Measurements from ENCODE around the gene INTS3. TPM values are rescaled to one million over a fixed set of nuclear protein-coding genes. Genes with fewer than 3 reads are reported as not detected.
"Not testable (repeated sequence)": the region's sequence is repeated elsewhere in the genome, so short reads cannot be mapped to it uniquely, and the experiment has no call there.

INTS3 gene
- total RNA-seq, 2 donors from 2014 or later = 62.6 to 70.8 TPM

- H3K27ac Mint-ChIP-seq = no peak overlapping the region
- no peaks in the 10 kb centered on the region for H3K9me3 Mint-ChIP-seq
- H3K27me3 Mint-ChIP-seq (ENCODE audit: low read depth) = peaks cover 12% of the 10 kb centered on the region
- no peaks in the 10 kb centered on the region for H3K36me3 Mint-ChIP-seq (ENCODE audit: insufficient read depth in 2 of 2)
- no peaks in the 10 kb centered on the region for H3K4me1 Mint-ChIP-seq (ENCODE audit: low read depth)
- H3K4me3 Mint-ChIP-seq = no peak overlapping the region
- ATAC-seq (replicated peaks in 1 of 2) (no peak), DNase-seq (no peak)
These were observed 39.0 kb upstream of the INTS3 start for GRCh38 chr1:153688736-153689328.

DNA sequence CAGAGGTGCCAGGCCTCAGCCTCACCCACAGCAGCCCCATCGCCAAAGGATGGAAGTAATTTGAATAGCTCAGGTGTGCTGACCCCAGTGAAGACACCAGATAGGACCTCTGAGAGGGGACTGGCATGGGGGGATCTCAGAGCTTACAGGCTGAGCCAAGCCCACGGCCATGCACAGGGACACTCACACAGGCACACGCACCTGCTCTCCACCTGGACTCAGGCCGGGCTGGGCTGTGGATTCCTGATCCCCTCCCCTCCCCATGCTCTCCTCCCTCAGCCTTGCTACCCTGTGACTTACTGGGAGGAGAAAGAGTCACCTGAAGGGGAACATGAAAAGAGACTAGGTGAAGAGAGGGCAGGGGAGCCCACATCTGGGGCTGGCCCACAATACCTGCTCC is 34.4 kb upstream of the INTS3 start:
- no peaks in the 10 kb centered on the region for H3K27me3 Mint-ChIP-seq (ENCODE audit: low read depth)
- H3K9me3 Mint-ChIP-seq = no peaks in the 10 kb centered on the region
- no peaks in the 10 kb centered on the region for H3K4me1 Mint-ChIP-seq (ENCODE audit: low read depth)
- H3K27ac Mint-ChIP-seq = no peak overlapping the region
- ATAC-seq (replicated peaks in 1 of 2) (no peak), DNase-seq (no peak)
- no peaks in the 10 kb centered on the region for H3K36me3 Mint-ChIP-seq (ENCODE audit: insufficient read depth in 2 of 2)
- no peak overlapping the region for H3K4me3 Mint-ChIP-seq

GRCh38 chr1:153696741-153697140 is 31.1 kb upstream of the INTS3 start:
- no peak overlapping the region for H3K4me3 Mint-ChIP-seq
- no peaks in the 10 kb centered on the region for H3K4me1 Mint-ChIP-seq (ENCODE audit: low read depth)
- H3K9me3 Mint-ChIP-seq = no peaks in the 10 kb centered on the region
- no peak overlapping the region for H3K27ac Mint-ChIP-seq
- H3K36me3 Mint-ChIP-seq (ENCODE audit: insufficient read depth in 2 of 2) = no peaks in the 10 kb centered on the region
- no peaks in the 10 kb centered on the region for H3K27me3 Mint-ChIP-seq (ENCODE audit: low read depth)
- no peak for DNase-seq
- ATAC-seq (replicated peaks in 1 of 2) = no peak

GRCh38 chr1:153697191-153698019 is 30.4 kb upstream of the INTS3 start:
- H3K4me3 Mint-ChIP-seq = no peak overlapping the region
- H3K4me1 Mint-ChIP-seq (ENCODE audit: low read depth) = no peaks in the 10 kb centered on the region
- DNase-seq = no peak
- no peaks in the 10 kb centered on the region for H3K9me3 Mint-ChIP-seq
- H3K27me3 Mint-ChIP-seq (ENCODE audit: low read depth) = no peaks in the 10 kb centered on the region
- ATAC-seq (replicated peaks in 1 of 2) = no peak
- no peak overlapping the region for H3K27ac Mint-ChIP-seq
- H3K36me3 Mint-ChIP-seq (ENCODE audit: insufficient read depth in 2 of 2) = no peaks in the 10 kb centered on the region

DNA sequence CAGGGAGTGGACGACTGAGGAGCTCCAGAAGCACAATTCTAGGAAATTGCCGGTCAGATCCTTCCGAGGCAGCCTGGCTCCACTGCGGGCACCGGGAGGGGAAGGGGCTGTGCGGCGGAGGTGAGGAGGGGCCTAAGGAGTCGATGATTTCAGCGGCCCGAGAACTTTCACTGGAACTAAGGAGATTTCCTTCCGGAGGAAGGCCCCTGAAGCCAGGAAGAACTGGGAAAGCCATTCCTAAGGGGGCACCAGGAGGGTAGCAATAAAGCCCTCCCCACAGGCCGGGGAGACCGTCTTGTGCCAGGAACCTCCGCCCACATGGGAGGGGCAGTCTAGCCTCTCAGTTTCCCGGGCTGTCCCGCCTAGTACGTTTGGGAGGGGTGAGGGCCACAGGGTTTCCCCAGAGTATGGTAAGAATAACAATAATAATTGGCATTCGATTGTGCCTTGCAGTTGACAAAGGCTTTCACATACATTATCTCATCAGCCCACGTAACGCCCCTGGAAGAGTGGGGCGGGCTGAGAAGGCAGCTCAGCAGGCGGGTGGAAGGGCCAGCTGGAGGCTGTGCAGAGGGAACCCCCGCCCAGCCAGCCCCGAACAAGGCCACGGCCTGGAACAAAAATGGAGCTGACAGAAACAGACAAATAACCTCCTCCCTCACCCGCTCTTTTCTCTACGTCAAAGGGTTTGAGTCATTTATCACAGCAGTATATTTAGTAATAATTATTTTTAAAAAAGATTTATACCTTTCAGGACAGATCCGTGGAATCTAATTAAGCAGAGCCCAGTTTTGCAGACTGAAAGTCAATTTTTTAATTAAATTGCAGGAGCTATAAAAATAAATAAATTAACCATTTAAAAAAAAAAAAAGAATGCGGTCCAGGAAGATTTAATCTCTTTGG is 29.6 kb upstream of the INTS3 start:
- no peaks in the 10 kb centered on the region for H3K27me3 Mint-ChIP-seq (ENCODE audit: low read depth)

DNA sequence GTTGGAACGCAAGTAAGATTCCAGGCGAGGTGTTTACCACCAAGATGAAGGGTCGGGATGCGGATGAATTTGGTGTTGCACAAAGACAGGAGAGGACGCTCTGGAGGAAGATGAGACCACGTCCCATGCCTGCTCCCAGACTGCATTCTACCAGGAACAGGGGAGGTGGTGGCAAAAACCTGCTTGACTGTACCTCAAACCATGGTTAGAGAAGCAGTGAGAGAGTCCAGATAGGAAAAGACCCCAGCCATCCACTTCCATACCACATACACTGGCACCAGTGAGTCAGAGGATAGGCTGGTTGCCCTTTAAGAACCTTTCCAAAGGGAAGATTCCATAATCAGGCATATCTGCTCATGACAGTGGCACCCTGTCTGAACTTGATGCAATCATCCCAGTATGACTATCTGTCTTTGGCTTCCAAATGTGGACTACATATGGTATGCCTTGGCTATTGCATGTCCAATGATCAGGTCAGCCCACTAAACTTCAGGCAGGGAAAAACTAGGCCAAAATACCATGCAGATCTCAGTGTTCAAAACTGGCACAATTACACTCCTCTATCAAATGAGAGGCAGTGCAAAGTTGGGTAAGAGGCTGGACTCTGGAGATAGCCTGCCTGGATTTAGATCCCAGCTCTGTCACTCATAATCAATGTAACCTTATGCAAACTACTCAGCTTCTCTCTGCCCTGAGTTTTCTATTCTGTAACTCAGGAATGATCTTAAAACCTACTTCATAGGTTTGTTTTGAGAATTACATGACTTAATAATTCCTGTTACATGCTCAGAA is 28.7 kb upstream of the INTS3 start:
- no peak overlapping the region for H3K27ac Mint-ChIP-seq
- H3K27me3 Mint-ChIP-seq (ENCODE audit: low read depth) = no peaks in the 10 kb centered on the region
- DNase-seq (no peak), ATAC-seq (replicated peaks in 1 of 2) (no peak)
- no peak overlapping the region for H3K4me3 Mint-ChIP-seq
- H3K36me3 Mint-ChIP-seq (ENCODE audit: insufficient read depth in 2 of 2) = no peaks in the 10 kb centered on the region
- no peaks in the 10 kb centered on the region for H3K9me3 Mint-ChIP-seq
- H3K4me1 Mint-ChIP-seq (ENCODE audit: low read depth) = no peaks in the 10 kb centered on the region

More for the DNA sequence above, 29.6 kb upstream of the INTS3 start:
- no peak for DNase-seq
- Mint-ChIP-seq H3K27ac (no peak overlapping the region), H3K36me3 (ENCODE audit: insufficient read depth in 2 of 2) (no peaks in the 10 kb centered on the region), H3K4me3 (no peak overlapping the region), H3K4me1 (ENCODE audit: low read depth) (no peaks in the 10 kb centered on the region), H3K9me3 (no peaks in the 10 kb centered on the region)
- ATAC-seq (replicated peaks in 1 of 2) = no peak

- H3K27ac Mint-ChIP-seq = no peak overlapping the region
- no peak for DNase-seq
- H3K4me1 Mint-ChIP-seq (ENCODE audit: low read depth) = no peaks in the 10 kb centered on the region
- H3K4me3 Mint-ChIP-seq = no peak overlapping the region
- no peaks in the 10 kb centered on the region for H3K9me3 Mint-ChIP-seq
- H3K36me3 Mint-ChIP-seq (ENCODE audit: insufficient read depth in 2 of 2) = no peaks in the 10 kb centered on the region
- H3K27me3 Mint-ChIP-seq (ENCODE audit: low read depth) = no peaks in the 10 kb centered on the region
- ATAC-seq (replicated peaks in 1 of 2) = no peak
These were observed 28.1 kb upstream of the INTS3 start for GRCh38 chr1:153699768-153700167.

GRCh38 chr1:153705484-153705883 is 22.4 kb upstream of the INTS3 start:
- DNase-seq (no peak), ATAC-seq (replicated peaks in 1 of 2) (no peak)
- H3K36me3 Mint-ChIP-seq (ENCODE audit: insufficient read depth in 2 of 2) = no peaks in the 10 kb centered on the region
- H3K4me1 Mint-ChIP-seq (ENCODE audit: low read depth) = no peaks in the 10 kb centered on the region
- no peaks in the 10 kb centered on the region for H3K9me3 Mint-ChIP-seq
- no peak overlapping the region for H3K4me3 Mint-ChIP-seq
- no peak overlapping the region for H3K27ac Mint-ChIP-seq
- H3K27me3 Mint-ChIP-seq (ENCODE audit: low read depth) = no peaks in the 10 kb centered on the region

- no peak for ATAC-seq (replicated peaks in 1 of 2)
- no peak for DNase-seq
- H3K27ac Mint-ChIP-seq = no peak overlapping the region
- no peaks in the 10 kb centered on the region for H3K9me3 Mint-ChIP-seq
- no peaks in the 10 kb centered on the region for H3K4me1 Mint-ChIP-seq (ENCODE audit: low read depth)
- no peaks in the 10 kb centered on the region for H3K27me3 Mint-ChIP-seq (ENCODE audit: low read depth)
- H3K36me3 Mint-ChIP-seq (ENCODE audit: insufficient read depth in 2 of 2) = no peaks in the 10 kb centered on the region
- H3K4me3 Mint-ChIP-seq = no peak overlapping the region
These were observed 16.8 kb upstream of the INTS3 start for GRCh38 chr1:153711026-153711425.

GRCh38 chr1:153716211-153716610 is 11.6 kb upstream of the INTS3 start:
- H3K4me3 Mint-ChIP-seq; DNase-seq; H3K36me3 Mint-ChIP-seq (ENCODE audit: insufficient read depth in 2 of 2); H3K27ac Mint-ChIP-seq; H3K9me3 Mint-ChIP-seq; H3K27me3 Mint-ChIP-seq (ENCODE audit: low read depth); ATAC-seq (replicated peaks in 1 of 2): not testable (repeated sequence)
- H3K4me1 Mint-ChIP-seq (ENCODE audit: low read depth) = peaks cover 16% of the 10 kb centered on the region

DNA sequence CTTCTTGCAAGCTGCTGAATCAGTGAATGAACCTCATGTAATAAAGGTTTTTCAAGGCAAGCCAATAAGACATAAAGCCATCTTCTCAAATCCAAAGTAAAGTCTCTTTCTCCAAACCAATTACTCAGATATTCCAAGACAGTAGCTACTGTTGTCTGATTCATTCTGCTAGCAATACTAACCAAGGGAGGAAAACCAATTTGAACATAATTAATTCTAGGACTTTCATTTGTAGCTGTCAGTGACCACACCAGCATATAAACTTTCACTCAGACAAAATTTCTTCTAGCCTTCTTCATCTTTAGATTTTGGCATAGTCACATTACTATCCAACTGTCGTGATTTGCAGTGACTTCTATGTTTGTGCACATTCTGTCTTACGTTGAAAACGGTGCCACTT is 10.5 kb upstream of the INTS3 start:
- ATAC-seq (replicated peaks in 1 of 2) (peak; percentile 89 to 92), DNase-seq (no peak)
- Mint-ChIP-seq H3K4me1 (ENCODE audit: low read depth) (peaks cover 16% of the 10 kb centered on the region), H3K27me3 (ENCODE audit: low read depth) (no peaks in the 10 kb centered on the region), H3K27ac (no peak overlapping the region), H3K9me3 (no peaks in the 10 kb centered on the region), H3K4me3 (no peak overlapping the region), H3K36me3 (ENCODE audit: insufficient read depth in 2 of 2) (no peaks in the 10 kb centered on the region)

DNA sequence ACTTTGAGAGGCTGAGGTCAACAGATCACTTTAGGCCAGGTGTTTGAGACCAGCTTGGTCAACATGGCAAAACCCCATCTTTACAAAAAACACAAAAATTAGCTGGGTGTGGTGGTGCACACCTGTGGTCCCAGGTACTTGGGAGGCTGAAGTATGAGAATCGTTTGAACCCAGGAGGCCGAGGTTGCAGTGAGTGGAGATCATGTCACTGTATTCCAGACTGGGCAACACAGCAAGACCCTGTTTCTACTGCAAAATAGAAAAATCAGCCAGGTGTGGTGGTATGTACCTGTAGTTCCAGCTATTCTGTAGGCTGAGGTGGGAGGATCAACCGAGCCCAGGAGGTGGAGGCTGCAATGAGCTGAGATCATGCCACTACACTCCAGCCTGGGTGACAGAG is 4.2 kb upstream of the INTS3 start:
- no peaks in the 10 kb centered on the region for H3K27me3 Mint-ChIP-seq (ENCODE audit: low read depth)
- no peaks in the 10 kb centered on the region for H3K36me3 Mint-ChIP-seq (ENCODE audit: insufficient read depth in 2 of 2)
- DNase-seq = no peak
- H3K4me3 Mint-ChIP-seq = no peak overlapping the region
- H3K9me3 Mint-ChIP-seq = no peaks in the 10 kb centered on the region
- no peak for ATAC-seq (replicated peaks in 1 of 2)
- peaks cover 17% of the 10 kb centered on the region for H3K4me1 Mint-ChIP-seq (ENCODE audit: low read depth)
- no peak overlapping the region for H3K27ac Mint-ChIP-seq
